ENCODE measurements around the gene FBXO47. TPM values are rescaled to one million over a fixed set of nuclear protein-coding genes. Genes with fewer than 3 reads are reported as not detected.

The FBXO47 gene
- total and polyA plus RNA-seq, 2 donors from 2014 or later = not detected

DNA sequence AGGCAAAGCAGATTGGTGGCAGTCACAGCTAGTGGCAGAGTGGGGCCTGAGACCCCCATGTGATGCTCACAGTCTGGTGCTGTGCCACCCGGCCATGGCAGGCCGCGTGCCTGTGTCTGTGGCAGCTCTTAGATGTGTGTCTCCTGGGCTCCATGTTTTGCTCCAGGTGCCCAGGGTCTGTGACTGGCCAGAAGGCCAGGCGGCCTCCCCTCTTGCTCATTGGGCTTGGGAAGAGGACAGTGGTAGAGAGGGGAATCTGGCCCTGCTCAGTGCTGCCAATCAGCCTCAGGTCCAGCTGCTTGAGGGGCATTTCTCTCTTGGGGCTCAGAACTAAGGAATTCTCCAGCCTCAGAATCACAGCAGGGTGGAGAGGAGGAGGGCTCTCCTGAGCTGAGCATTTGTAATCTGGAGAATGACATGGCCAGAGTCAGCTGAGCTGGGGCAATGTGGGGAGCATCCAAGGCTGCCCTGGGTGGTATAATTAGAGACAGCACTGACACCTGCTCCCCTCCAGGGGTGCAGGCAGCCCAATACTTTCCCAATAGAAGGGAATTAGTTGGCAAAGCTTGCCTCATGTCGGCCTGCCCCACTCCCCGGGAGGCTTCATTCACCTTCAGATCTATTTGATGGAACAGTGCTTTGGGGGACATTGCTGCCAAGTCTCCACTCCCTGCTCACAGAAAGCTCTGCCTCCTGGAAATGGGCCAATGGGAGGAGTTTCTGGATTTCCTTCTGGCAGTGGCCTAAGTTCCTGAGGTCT, 44.5 kb downstream of the FBXO47 start:
- Histone ChIP-seq H3K4me3 (ENCODE audit: low read length in 3 of 3) (no peak overlapping the region), H3K36me3 (ENCODE audit: control insufficient read depth in 2 of 3, insufficient read depth in 3 of 3, low read length in 3 of 3) (peaks cover 0 to 25% (median 16%) of the 10 kb centered on the region in 3 donors), H3K9ac (ENCODE audit: low read length in 3 of 3) (no peak overlapping the region), H3K27me3 (ENCODE audit: control insufficient read depth, insufficient read depth, low read length) (no peaks in the 10 kb centered on the region), H3K27ac (ENCODE audit: low read depth in 2 of 2, low read length in 2 of 2) (no peak overlapping the region), H3K4me1 (ENCODE audit: control insufficient read depth in 2 of 3, insufficient read depth in 2 of 3, low read depth in 1 of 3, low read length in 3 of 3) (peaks cover 0 to 6% (median 3%) of the 10 kb centered on the region in 3 donors), H3K9me3 (ENCODE audit: control insufficient read depth in 2 of 3, insufficient read depth in 1 of 3, low read length in 3 of 3) (no peaks in the 10 kb centered on the region)
- intact Hi-C loops (cut with DNase I) = no loop called here
- DNase-seq (peak in 3 of 5 donors; percentile 56 to 84 (median 70)), FAIRE-seq (no peak)
- TF ChIP-seq, protein P1, sequence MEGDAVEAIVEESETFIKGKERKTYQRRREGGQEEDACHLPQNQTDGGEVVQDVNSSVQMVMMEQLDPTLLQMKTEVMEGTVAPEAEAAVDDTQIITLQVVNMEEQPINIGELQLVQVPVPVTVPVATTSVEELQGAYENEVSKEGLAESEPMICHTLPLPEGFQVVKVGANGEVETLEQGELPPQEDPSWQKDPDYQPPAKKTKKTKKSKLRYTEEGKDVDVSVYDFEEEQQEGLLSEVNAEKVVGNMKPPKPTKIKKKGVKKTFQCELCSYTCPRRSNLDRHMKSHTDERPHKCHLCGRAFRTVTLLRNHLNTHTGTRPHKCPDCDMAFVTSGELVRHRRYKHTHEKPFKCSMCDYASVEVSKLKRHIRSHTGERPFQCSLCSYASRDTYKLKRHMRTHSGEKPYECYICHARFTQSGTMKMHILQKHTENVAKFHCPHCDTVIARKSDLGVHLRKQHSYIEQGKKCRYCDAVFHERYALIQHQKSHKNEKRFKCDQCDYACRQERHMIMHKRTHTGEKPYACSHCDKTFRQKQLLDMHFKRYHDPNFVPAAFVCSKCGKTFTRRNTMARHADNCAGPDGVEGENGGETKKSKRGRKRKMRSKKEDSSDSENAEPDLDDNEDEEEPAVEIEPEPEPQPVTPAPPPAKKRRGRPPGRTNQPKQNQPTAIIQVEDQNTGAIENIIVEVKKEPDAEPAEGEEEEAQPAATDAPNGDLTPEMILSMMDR (IDR thresholded peaks at IDR 0.05; ENCODE audit: borderline replicate concordance, extremely low read depth, insufficient read depth) = no peak

DNA sequence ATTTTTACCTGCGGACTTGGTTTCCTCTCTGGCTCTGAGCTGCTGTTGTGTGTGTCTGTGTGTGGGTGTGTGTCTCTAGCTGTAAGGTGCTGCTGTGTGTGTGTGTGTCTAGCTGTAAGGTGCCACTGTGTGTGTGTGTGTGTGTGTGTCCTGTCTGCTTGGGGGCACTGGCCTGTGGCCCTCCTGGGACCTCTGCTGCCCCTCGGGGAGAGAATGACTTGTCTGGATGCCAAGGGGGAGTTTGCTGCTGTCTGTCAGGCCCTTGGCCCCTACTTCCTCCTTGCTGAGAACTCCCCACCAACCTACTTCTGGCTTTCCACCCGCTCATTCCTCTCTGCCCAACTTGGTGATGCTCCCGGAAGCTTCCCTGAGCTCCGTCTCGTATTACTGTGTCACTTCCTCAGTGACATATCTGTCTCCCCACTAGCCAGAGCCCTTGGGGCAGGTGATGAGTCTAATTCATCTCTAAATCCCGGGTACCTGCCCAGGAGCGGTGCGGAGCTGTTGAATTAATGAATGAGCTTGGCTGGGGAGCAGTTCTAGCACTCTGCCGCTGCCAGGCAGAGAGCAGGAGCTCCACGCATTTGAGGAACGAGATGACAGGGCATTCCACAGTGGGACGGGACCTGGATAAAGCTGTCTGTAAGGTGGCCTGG, 45.3 kb downstream of the FBXO47 start:
- Histone ChIP-seq H3K9me3 (ENCODE audit: control insufficient read depth in 2 of 3, insufficient read depth in 1 of 3, low read length in 3 of 3) (no peaks in the 10 kb centered on the region), H3K27me3 (ENCODE audit: control insufficient read depth, insufficient read depth, low read length) (no peaks in the 10 kb centered on the region), H3K9ac (ENCODE audit: low read length in 3 of 3) (no peak overlapping the region), H3K27ac (ENCODE audit: low read depth in 2 of 2, low read length in 2 of 2) (no peak overlapping the region), H3K4me1 (ENCODE audit: control insufficient read depth in 2 of 3, insufficient read depth in 2 of 3, low read depth in 1 of 3, low read length in 3 of 3) (peaks cover 0 to 6% (median 3%) of the 10 kb centered on the region in 3 donors), H3K36me3 (ENCODE audit: control insufficient read depth in 2 of 3, insufficient read depth in 3 of 3, low read length in 3 of 3) (peaks cover 0 to 25% (median 21%) of the 10 kb centered on the region in 3 donors), H3K4me3 (ENCODE audit: low read length in 3 of 3) (no peak overlapping the region)
- TF ChIP-seq, protein P1 (IDR thresholded peaks at IDR 0.05; ENCODE audit: borderline replicate concordance, extremely low read depth, insufficient read depth) = no peak
- FAIRE-seq (no peak), DNase-seq (peak in 1 of 5 donors; percentile 44)
- intact Hi-C loops (cut with DNase I) = no loop called here

DNA sequence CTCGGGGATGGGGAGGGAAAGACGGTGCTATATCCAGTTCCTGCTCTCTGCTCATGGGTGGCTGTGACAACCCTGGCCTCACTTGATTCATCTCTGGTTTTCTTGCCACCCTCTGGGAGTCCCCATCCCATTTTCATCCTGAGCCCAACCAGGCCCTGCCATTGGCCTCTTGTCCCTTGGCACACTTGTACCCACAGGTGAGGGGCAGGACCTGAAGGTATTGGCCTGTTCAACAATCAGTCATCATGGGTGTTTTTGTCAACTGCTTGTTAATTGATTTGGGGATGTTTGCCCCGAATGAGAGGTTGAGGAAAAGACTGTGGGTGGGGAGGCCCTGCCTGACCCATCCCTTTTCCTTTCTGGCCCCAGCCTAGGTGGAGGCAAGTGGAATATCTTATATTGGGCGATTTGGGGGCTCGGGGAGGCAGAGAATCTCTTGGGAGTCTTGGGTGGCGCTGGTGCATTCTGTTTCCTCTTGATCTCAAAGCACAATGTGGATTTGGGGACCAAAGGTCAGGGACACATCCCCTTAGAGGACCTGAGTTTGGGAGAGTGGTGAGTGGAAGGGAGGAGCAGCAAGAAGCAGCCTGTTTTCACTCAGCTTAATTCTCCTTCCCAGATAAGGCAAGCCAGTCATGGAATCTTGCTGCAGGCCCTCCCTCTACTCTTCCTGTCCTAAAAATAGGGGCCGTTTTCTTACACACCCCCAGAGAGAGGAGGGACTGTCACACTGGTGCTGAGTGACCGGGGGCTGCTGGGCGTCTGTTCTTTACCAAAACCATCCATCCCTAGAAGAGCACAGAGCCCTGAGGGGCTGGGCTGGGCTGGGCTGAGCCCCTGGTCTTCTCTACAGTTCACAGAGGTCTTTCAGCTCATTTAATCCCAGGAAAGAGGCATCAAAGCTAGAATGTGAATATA, 46.6 kb downstream of the FBXO47 start:
- FAIRE-seq = no peak
- TF ChIP-seq, protein P1 (IDR thresholded peaks at IDR 0.05; ENCODE audit: borderline replicate concordance, extremely low read depth, insufficient read depth) = no peak
- peak in 1 of 5 donors; percentile 49 for DNase-seq
- no peaks in the 10 kb centered on the region for H3K27me3 ChIP-seq (ENCODE audit: control insufficient read depth, insufficient read depth, low read length)
- no peaks in the 10 kb centered on the region for H3K9me3 ChIP-seq (ENCODE audit: control insufficient read depth in 2 of 3, insufficient read depth in 1 of 3, low read length in 3 of 3)
- intact Hi-C loops (cut with DNase I) = no loop called here
- H3K9ac ChIP-seq (ENCODE audit: low read length in 3 of 3) = no peak overlapping the region
- H3K4me3 ChIP-seq (ENCODE audit: low read length in 3 of 3) = no peak overlapping the region
- H3K27ac ChIP-seq (ENCODE audit: low read depth in 2 of 2, low read length in 2 of 2) = no peak overlapping the region
- H3K36me3 ChIP-seq (ENCODE audit: control insufficient read depth in 2 of 3, insufficient read depth in 3 of 3, low read length in 3 of 3) = peaks cover 0 to 29% (median 22%) of the 10 kb centered on the region in 3 donors
- H3K4me1 ChIP-seq (ENCODE audit: control insufficient read depth in 2 of 3, insufficient read depth in 2 of 3, low read depth in 1 of 3, low read length in 3 of 3) = peaks cover 0 to 6% (median 3%) of the 10 kb centered on the region in 3 donors
